Measurements from ENCODE around the gene HK1.

GRCh38 chr10:69315100-69315542 lies 36.8 kb downstream of the HK1 start:
- TF ChIP-seq POLR2AphosphoS5 (IDR thresholded peaks at IDR 0.05; ENCODE audit: insufficient read depth in 1 of 2, low read depth in 1 of 2) (no peak), CTCF (IDR thresholded peaks at IDR 0.05) (no peak), POLR2A (IDR thresholded peaks at IDR 0.05) (no peak)
